Left ventricle myocardium inferior (tissue), 1 donor: Measurements from ENCODE around the gene SMARCD1. TPM values are rescaled to one million over a fixed set of nuclear protein-coding genes. Genes with fewer than 3 reads are reported as not detected.

Experiments used
- DNase-seq: peaks from one replicate; pipeline ENCODE4 v3.0.0-alpha.2; 2020
- H3K27ac ChIP-seq: fragments of 200-600 bp; replicated peaks from 2 replicates; pipeline ENCODE4 v1.8.0; 2021
- H3K27me3 ChIP-seq: fragments of 200-600 bp; 2 replicates; pipeline ENCODE4 v1.8.0; 2021; ENCODE audit warnings: low read depth
- H3K36me3 ChIP-seq: fragments of 200-600 bp; 2 replicates; pipeline ENCODE4 v1.8.0; 2021
- H3K4me1 ChIP-seq: fragments of 200-600 bp; 2 replicates; pipeline ENCODE4 v1.8.0; 2021
- H3K4me3 ChIP-seq: fragments of 200-600 bp; 2 replicates; pipeline ENCODE4 v1.8.0; 2021; ENCODE audit warnings: mild to moderate bottlenecking, moderate library complexity
- H3K9me3 ChIP-seq: fragments of 200-600 bp; replicated peaks from 2 replicates; pipeline ENCODE4 v1.8.0; 2021
- CTCF ChIP-seq: fragments of 200-600 bp; IDR thresholded peaks from 2 replicates; pipeline ENCODE4 v1.8.0; 2021; ENCODE audit warnings: antibody characterized with exemption, mild to moderate bottlenecking, borderline replicate concordance
- intact Hi-C: fragments of 100-400 bp; cut with micrococcal nuclease; formaldehyde crosslinking; loops from one replicate; pipeline ENCODE4 v1.11.0; 2022
- total RNA-seq: library from RNA; stranded (reverse); fragmentation: NEBNext Ultra II Directional; extraction: Animal tissue kit (Norgen Biotek cat#: 25700); gene quantifications from one replicate; pipeline ENCODE4 v1.2.1, GENCODE V29; 2021
- donor health status: DM: no; HTN: yes; CAD: no; lungs with severe emphysema.

SMARCD1 gene
- total RNA-seq, 1 donor from 2014 or later: 15.4 TPM

GRCh38 chr12:50069539-50069938 is 15.6 kb upstream of the SMARCD1 start:
- Histone ChIP-seq H3K27me3 (no peaks in the 10 kb centered on the region), H3K36me3 (no peaks in the 10 kb centered on the region), H3K4me1 (peaks cover 15% of the 10 kb centered on the region), H3K9me3 (no peaks in the 10 kb centered on the region), H3K4me3 (no peak overlapping the region), H3K27ac (no peak overlapping the region)
- DNase-seq: no peak
- TF ChIP-seq CTCF: no peak
- intact Hi-C loops: no loop called here

DNA sequence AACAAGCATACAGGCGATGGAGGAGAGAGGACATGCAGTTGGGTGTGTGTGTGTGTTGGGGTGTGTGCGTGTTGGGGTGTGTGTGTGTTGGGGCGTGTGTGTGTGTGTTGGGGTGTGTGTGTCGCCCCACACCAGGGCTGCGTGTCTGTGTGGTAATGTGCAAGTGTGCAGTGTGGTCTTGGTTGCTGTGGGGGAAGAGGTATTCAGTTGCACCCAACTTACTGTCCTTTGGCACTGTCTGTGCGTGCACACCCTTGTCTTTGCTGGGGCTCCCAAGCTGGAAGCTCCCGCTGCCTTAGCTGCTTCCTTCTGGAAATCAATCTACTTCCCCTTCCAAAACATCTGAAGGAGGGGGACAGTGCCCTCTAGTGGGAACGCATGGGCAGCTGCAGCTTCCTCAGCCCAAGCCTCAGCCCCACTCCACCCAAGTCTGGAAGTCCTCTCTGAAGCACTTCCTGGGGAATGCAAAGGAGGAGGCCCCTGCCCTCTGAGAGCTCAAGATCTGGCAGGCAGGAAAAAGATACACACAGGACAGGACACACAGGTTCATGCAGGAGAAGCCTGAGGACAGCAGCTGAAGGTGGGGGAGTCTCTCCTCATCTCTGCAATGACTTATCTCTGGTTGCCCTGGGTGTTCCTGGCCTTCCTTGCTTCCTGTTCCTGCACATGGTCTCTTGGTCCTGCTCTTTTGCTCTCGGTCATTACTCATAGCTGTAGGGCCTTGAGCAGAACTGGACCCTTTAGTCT is 14.7 kb upstream of the SMARCD1 start:
- DNase-seq: peak; percentile 75
- TF ChIP-seq CTCF: peak; percentile 96
- peaks cover 18% of the 10 kb centered on the region for H3K4me1 ChIP-seq
- intact Hi-C loops: no loop called here
- no peaks in the 10 kb centered on the region for H3K9me3 ChIP-seq
- peak overlapping the region; percentile 27 for H3K27ac ChIP-seq
- H3K4me3 ChIP-seq: no peak overlapping the region
- no peaks in the 10 kb centered on the region for H3K27me3 ChIP-seq
- no peaks in the 10 kb centered on the region for H3K36me3 ChIP-seq

GRCh38 chr12:50072198-50072907 is 12.8 kb upstream of the SMARCD1 start:
- peaks cover 9% of the 10 kb centered on the region for H3K4me1 ChIP-seq
- H3K4me3 ChIP-seq: no peak overlapping the region
- no peak overlapping the region for H3K27ac ChIP-seq
- TF ChIP-seq CTCF: no peak
- H3K27me3 ChIP-seq: no peaks in the 10 kb centered on the region
- H3K36me3 ChIP-seq: no peaks in the 10 kb centered on the region
- DNase-seq: no peak
- H3K9me3 ChIP-seq: no peaks in the 10 kb centered on the region
- intact Hi-C loops: no loop called here

DNA sequence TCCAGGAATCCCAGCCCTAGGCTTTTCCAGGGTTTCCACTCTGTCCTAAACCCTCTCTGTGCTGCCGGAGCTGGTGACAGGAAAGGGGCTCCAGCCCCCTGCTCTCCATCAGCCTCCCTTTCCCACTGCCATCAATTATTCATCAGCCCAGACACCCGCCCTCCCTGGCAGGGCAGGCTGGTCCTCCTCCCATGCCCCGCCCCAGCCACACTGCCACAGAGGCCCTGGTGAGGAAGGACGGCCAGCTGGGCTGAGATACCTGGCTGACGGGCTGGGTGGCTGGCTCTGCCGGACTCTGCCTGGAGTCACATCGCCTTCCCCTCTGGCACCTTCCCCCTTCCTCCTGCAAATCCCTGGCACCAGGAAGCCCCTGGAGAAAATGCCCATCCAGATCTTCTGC is 11.9 kb upstream of the SMARCD1 start:
- Histone ChIP-seq H3K4me1 (peaks cover 9% of the 10 kb centered on the region), H3K27ac (no peak overlapping the region), H3K27me3 (no peaks in the 10 kb centered on the region), H3K4me3 (no peak overlapping the region), H3K9me3 (no peaks in the 10 kb centered on the region), H3K36me3 (no peaks in the 10 kb centered on the region)
- no peak for TF ChIP-seq CTCF
- intact Hi-C loops: no loop called here
- DNase-seq: no peak

- no peak for DNase-seq
- Histone ChIP-seq H3K4me3 (no peak overlapping the region), H3K36me3 (no peaks in the 10 kb centered on the region), H3K4me1 (peaks cover 9% of the 10 kb centered on the region), H3K27me3 (no peaks in the 10 kb centered on the region), H3K9me3 (no peaks in the 10 kb centered on the region), H3K27ac (no peak overlapping the region)
- TF ChIP-seq CTCF: no peak
- intact Hi-C loops: no loop called here
Observed at GRCh38 chr12:50073712-50074111, 11.4 kb upstream of the SMARCD1 start.
